HFF-Myc (cell line): ENCODE results near the gene FERMT2.

Source experiments
- DNase-seq: peaks from one replicate; pipeline ENCODE4 v3.0.0-alpha.2; 2011; ENCODE audit warnings: low read depth; ENCODE audit errors: extremely low read depth
- H3K4me3 ChIP-seq: replicated peaks from 2 replicates; pipeline ENCODE4 v1.5.1; 2011; ENCODE audit warnings: low read depth, mild to moderate bottlenecking, control low read depth, low read length
- CTCF ChIP-seq: IDR thresholded peaks from 2 replicates; pipeline ENCODE4 v1.5.1; 2012; ENCODE audit warnings: mild to moderate bottlenecking, low read depth, low read length, control low read depth; ENCODE audit errors: missing control alignments

Gene FERMT2

DNA sequence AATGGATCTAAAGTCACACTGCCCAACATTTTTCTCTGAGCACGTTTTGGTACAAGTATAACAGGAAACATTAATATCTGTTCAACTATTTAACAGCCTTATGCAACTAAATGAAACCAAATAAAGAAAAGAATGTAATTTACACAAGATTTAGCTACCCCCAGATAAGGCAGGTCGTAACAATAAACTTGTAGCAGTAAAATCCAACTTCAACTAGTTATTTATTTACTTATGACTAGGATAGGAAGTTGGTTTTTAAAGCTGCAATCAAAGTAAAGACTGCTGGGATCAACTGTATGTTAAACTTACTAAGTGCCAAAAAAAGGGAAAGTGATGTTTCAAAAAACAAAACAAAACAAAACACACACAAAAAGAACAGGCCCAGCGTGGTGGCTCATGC, 30.9 kb downstream of the FERMT2 start:
- no peak for TF ChIP-seq CTCF
- no peak for DNase-seq
- H3K4me3 ChIP-seq = no peak overlapping the region

DNA sequence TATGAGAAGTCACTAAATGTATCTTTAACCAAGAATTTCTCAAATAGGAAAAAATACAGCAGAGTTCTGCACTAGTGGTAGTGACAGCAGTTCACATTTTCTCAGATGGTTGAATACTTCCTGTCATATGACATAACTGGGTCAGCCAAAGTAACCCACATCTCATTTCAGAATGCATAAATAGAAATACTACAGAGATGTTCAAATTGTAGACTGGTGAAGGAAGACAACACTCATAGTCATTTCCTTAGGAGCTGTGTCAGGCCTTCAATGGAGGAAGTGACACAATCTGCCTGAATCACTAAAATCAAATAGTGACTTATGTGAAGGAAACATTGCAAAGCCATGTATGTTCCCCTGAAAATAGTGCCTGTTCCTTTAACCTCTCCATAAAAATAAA, 32.4 kb downstream of the FERMT2 start:
- DNase-seq = no peak
- H3K4me3 ChIP-seq = no peak overlapping the region
- TF ChIP-seq CTCF = no peak

DNA sequence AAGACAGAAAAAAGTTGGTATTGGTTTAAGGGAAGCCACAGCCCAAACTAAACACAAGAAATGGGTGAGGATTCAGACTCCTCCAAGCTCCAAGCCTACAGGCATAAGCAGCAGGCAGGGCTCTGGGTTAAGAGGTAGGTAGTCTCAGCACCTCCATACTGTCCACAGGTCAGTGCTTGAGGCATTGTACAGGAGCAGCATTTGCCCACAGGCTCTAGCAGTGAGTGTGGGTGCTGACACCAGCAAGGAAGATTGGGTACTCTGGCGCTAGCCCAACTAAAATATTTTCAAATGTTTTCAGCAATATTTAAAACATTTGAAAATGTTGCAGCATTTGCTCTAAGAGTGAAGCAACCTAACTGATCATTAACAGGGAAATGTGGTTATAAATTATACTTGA, 33.1 kb downstream of the FERMT2 start:
- TF ChIP-seq CTCF = no peak
- H3K4me3 ChIP-seq = no peak overlapping the region
- DNase-seq = no peak

DNA sequence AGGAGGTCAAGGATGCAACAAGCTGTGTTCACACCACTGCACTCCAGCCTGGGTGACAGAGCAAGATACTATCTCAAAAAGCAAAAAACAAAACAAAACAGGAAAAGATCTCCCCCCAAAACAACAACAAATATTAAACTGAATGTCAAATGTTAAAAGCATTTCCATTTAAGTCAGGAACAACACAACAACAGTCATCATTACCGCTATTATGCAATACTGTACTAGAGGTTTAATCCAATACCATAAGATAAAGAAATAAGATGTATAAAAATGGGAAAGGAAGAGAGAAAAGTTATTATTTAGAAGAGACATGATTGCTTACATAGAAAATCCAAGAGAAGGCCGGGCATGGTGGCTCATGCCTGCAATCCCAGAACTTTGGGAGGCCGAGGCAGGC, 36.6 kb downstream of the FERMT2 start:
- no peak overlapping the region for H3K4me3 ChIP-seq
- no peak for TF ChIP-seq CTCF
- no peak for DNase-seq

DNA sequence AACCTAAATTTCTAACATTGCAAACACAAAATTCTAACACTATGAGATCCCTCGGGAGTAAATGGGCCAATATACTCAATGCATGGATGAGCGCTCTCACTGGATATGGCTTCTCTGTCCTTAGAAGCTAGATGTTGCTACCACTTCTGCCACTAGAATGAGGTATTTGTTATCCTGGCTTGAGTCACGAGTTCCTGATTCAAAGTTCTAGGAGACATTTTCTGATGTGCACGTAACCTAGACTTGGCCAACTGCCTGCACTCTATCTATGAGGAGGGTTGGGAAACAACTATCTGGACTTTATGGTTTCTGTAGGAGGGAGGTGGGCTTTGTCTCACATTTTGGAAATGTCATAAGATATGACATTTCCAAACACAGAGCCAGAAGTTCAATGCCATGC, 37.6 kb downstream of the FERMT2 start:
- no peak for TF ChIP-seq CTCF
- no peak for DNase-seq
- no peak overlapping the region for H3K4me3 ChIP-seq

DNA sequence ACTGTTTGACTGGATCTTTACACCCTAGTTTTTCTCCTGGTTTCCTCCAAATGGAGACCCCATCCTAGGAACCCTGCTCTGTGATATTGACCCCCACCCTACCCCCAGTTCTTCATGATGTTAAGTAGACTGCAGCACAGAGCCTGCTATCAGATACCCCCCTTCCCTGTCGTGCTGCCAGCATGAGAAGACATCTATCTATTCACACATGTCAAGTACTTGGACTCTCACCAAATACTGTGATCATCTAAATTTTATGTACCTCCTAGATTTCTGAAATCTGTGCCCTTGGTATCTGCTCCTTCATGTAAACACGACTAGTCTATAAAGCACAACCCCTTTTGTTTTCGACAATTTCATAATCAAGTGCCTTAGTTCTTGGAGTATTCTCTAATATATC, 38.9 kb downstream of the FERMT2 start:
- H3K4me3 ChIP-seq = no peak overlapping the region
- DNase-seq = no peak
- TF ChIP-seq CTCF = no peak

DNA sequence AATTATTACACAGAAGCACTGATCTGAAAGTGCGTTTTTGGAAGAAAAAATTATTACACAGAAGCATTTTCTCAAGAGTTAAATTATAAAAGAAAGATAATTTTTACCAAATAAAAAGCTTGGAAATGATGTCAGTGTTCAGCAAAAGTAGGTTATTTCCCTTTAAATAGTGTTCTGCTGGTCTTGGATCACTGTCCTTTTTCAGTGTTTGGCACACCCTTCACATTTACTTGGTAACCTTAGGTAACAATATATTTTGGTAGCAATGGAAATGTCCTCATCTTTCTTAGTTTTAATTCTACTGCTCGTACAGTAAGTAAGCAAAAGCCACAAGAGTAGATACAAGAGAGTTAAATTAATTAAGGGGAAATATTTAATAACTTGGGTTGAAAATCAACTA, 40.3 kb downstream of the FERMT2 start:
- H3K4me3 ChIP-seq = no peak overlapping the region
- no peak for DNase-seq
- no peak for TF ChIP-seq CTCF
